Gastroesophageal sphincter (tissue), 4 donors: ENCODE results near the gene STK16. TPM values are rescaled to one million over a fixed set of nuclear protein-coding genes. Genes with fewer than 3 reads are reported as not detected.

Source experiments
- ATAC-seq: fragments of 150-250 bp; one replicate; pipeline ENCODE4 v1.9.1; 2016; ENCODE audit warnings: mild to moderate bottlenecking, moderate library complexity
- H3K27ac ChIP-seq, 4 donors: fragments of 200-600 bp; sonication (generic) in 3 of 4; 1 replicate in 3 of 4; 2 replicates in 1 of 4; pipeline ENCODE4 v1.5.1; 2016 to 2019
- H3K27me3 ChIP-seq: fragments of 200-600 bp; sonication (generic); one replicate; pipeline ENCODE4 v1.5.1; 2019
- H3K36me3 ChIP-seq, 2 donors: fragments of 200-600 bp; sonication (generic); one replicate each; pipeline ENCODE4 v1.5.1; 2019; ENCODE audit warnings: control low read depth in 1 of 2
- H3K4me1 ChIP-seq, 3 donors: fragments of 200-600 bp; sonication (generic); 1 replicate in 2 of 3; 2 replicates in 1 of 3; pipeline ENCODE4 v1.5.1; 2016 to 2019; ENCODE audit warnings: control low read depth in 2 of 3
- H3K4me3 ChIP-seq, 2 donors: fragments of 200-600 bp; sonication (generic); one replicate each; pipeline ENCODE4 v1.5.1; 2019; ENCODE audit warnings: mild to moderate bottlenecking in 1 of 2, moderate library complexity in 1 of 2
- H3K9me3 ChIP-seq, 3 donors: fragments of 200-600 bp; sonication (generic); one replicate each; pipeline ENCODE4 v1.5.1; 2017 to 2019; ENCODE audit warnings: control low read depth in 2 of 3
- EP300 ChIP-seq: sonication (generic); formaldehyde crosslinking; IDR thresholded peaks from one replicate; pipeline ENCODE4 v1.6.1; 2017; ENCODE audit warnings: antibody characterized with exemption, mild to moderate bottlenecking
- POLR2A ChIP-seq, 2 donors: fragments of 450-650 bp; IDR thresholded peaks; one replicate each; pipeline ENCODE4 v1.6.1; 2017; ENCODE audit warnings: antibody characterized with exemption in 2 of 2, mild to moderate bottlenecking in 2 of 2, moderate library complexity in 1 of 2
- POLR2AphosphoS5 ChIP-seq: sonication (generic); formaldehyde crosslinking; IDR thresholded peaks from one replicate; pipeline ENCODE4 v1.6.1; 2017; ENCODE audit warnings: antibody characterized with exemption
- WGBS, 2 donors: methylation state at CpG; one replicate each; pipeline ENCODE4 v1.1.5; 2018; ENCODE audit warnings: low coverage in 1 of 2; 5-methylcytosine and 5-hydroxymethylcytosine counted together
- small RNA-seq, 4 donors: library from RNA; depleted of rRNA; stranded (forward); fragments of <200 nt; gene quantifications; one replicate each; pipeline ENCODE3, GENCODE V24; 2016
- total RNA-seq, 4 donors: library from RNA; depleted of rRNA; stranded (reverse); fragments of >200 nt; gene quantifications; one replicate each; pipeline ENCODE4 v1.1.0, GENCODE V29; 2016
- TF ChIP-seq, protein P1 (sequence below), 4 experiments: fragments of 200-600 bp in 2 of 4; fragments of 450-650 bp in 2 of 4; sonication (generic) in 1 of 4; IDR thresholded peaks; one replicate each; pipeline ENCODE4 v1.5.1; 2017 to 2019; ENCODE audit warnings: antibody characterized with exemption in 4 of 4, mild to moderate bottlenecking in 2 of 4, moderate library complexity in 2 of 4

The STK16 gene
- total RNA-seq, 4 donors from 2014 or later = 10.2 to 14.0 (median 11.6) TPM

DNA sequence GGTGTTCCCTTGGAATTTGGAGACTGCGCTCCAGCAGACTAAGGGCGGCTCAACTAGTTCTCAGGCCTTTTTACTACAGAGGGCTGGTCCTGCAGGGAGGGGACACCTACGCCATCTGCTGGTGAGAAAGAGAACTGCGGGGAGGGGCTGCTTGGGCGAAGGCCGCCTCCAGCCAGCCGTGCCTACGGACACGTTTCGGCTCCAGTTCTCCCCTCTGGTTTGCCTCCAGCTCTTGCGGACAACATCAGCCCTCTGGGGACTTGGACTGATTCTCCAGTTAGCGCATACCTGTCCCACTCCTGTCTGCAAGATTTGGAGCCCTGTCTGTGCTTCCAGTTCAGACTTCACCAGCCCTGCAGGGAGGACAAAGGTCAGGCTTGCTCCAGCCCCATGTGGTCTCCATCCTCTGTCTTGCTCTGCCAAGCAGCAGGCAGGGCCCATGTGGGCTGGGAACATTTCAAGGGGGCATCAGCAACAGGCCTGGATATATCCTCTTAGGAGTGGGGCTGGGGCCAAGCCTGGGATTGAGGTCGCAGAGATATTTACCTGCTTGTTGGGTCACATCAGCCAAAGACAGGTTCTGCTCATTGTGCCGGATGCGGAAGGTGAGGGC, 53.6 kb downstream of the STK16 start:
- ATAC-seq = peak; percentile 71
- 0 to 67% methylated on average over 3 to 10 of the region's 15 CpGs for WGBS, 2 donors
- TF ChIP-seq, protein P1, sequence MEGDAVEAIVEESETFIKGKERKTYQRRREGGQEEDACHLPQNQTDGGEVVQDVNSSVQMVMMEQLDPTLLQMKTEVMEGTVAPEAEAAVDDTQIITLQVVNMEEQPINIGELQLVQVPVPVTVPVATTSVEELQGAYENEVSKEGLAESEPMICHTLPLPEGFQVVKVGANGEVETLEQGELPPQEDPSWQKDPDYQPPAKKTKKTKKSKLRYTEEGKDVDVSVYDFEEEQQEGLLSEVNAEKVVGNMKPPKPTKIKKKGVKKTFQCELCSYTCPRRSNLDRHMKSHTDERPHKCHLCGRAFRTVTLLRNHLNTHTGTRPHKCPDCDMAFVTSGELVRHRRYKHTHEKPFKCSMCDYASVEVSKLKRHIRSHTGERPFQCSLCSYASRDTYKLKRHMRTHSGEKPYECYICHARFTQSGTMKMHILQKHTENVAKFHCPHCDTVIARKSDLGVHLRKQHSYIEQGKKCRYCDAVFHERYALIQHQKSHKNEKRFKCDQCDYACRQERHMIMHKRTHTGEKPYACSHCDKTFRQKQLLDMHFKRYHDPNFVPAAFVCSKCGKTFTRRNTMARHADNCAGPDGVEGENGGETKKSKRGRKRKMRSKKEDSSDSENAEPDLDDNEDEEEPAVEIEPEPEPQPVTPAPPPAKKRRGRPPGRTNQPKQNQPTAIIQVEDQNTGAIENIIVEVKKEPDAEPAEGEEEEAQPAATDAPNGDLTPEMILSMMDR (IDR thresholded peaks at IDR 0.05) = peak; percentile 97 to 100 (median 99)
- no peak for TF ChIP-seq POLR2AphosphoS5

DNA sequence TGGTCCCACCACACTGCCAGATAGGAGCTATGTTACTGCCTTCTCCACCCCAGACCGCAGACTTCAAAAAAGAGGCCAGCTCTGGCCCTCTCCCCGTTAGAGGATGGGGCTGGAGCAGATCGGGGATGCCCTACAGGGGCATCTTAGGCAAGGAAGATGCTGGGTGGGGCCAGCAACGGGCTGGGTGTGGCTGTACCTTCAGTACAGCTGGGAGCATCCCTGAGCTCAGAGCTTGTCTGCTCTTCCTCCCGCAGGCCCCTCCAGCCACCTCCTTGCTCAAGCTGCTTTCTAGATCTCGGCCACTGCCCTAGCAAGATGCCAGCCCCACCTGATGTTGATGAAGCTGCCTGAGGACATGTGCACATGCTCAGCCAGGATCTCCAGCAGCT, 54.1 kb downstream of the STK16 start:
- Histone ChIP-seq H3K36me3 (no peaks in the 10 kb centered on the region), H3K27ac (no peak overlapping the region), H3K4me3 (no peak overlapping the region), H3K9me3 (no peaks in the 10 kb centered on the region), H3K27me3 (peaks cover 45% of the 10 kb centered on the region), H3K4me1 (peaks cover 0 to 17% (median 4%) of the 10 kb centered on the region in 3 donors)
- ATAC-seq = no peak
- no CpG with 5 or more reads among the region's 6 CpGs for WGBS, 2 donors
- TF ChIP-seq POLR2AphosphoS5 = no peak
- TF ChIP-seq, protein P1 (IDR thresholded peaks at IDR 0.05) = no peak
- no peak for TF ChIP-seq POLR2A (IDR thresholded peaks at IDR 0.05)
- TF ChIP-seq EP300 = no peak

More for the DNA sequence above, 53.6 kb downstream of the STK16 start:
- Histone ChIP-seq H3K36me3 (no peaks in the 10 kb centered on the region), H3K27me3 (peaks cover 43% of the 10 kb centered on the region), H3K9me3 (no peaks in the 10 kb centered on the region), H3K4me1 (peaks cover 0 to 22% (median 4%) of the 10 kb centered on the region in 3 donors), H3K27ac (no peak overlapping the region), H3K4me3 (no peak overlapping the region)

Small RNAs within 50 kb of the gene (small RNA-seq; reads per million reads assigned to genes)
- 0 to 1.4 (median 0.06) reads per million in 4 donors for gene MIR153-1

Other genes with a start within 250 kb of the STK16 start
- not detected for gene CFAP65, start 204.0 kb upstream of the STK16 start, total RNA-seq
- gene IHH, start 184.6 kb upstream of the STK16 start, total RNA-seq = under 1 TPM in 1 of 4 donors, not detected in 3; 0.23 TPM
- 10 to 100 TPM; 12.8 to 25.5 (median 17.4) TPM for gene NHEJ1, start 84.7 kb upstream of the STK16 start, total RNA-seq
- gene SLC23A3, start 75.5 kb upstream of the STK16 start, total RNA-seq = 1 to 10 TPM in 1 of 4 donors, under 1 TPM in 2, not detected in 1; 0.23 to 1.1 (median 0.27) TPM
- 10 to 100 TPM; 50.6 to 82.0 (median 66.0) TPM for gene CNPPD1, start 68.6 kb upstream of the STK16 start, total RNA-seq
- gene RETREG2, start 67.2 kb upstream of the STK16 start, total RNA-seq = 10 to 100 TPM; 49.8 to 63.7 (median 57.6) TPM
- 10 to 100 TPM; 34.7 to 44.5 (median 37.6) TPM for gene ZFAND2B, start 38.7 kb upstream of the STK16 start, total RNA-seq
- gene ABCB6, start 26.5 kb upstream of the STK16 start, total RNA-seq = 10 to 100 TPM; 11.4 to 19.6 (median 16.8) TPM
- 10 to 100 TPM; 39.8 to 82.6 (median 47.0) TPM for gene ATG9A, start 15.8 kb upstream of the STK16 start, total RNA-seq
- gene ANKZF1, start 15.7 kb upstream of the STK16 start, total RNA-seq = 10 to 100 TPM; 24.3 to 48.4 (median 25.1) TPM
- gene GLB1L, start within 50 bp of the STK16 start, total RNA-seq = 1 to 10 TPM; 5.9 to 9.7 (median 6.6) TPM
- not detected for gene TUBA4B, start 7.8 kb downstream of the STK16 start, total RNA-seq
- gene TUBA4A, start 8.4 kb downstream of the STK16 start, total RNA-seq = 10 to 100 TPM; 33.2 to 89.3 (median 56.2) TPM
- gene DNAJB2, start 33.9 kb downstream of the STK16 start, total RNA-seq = 10 to 100 TPM; 45.3 to 76.1 (median 54.9) TPM
- gene PTPRN, start 63.9 kb downstream of the STK16 start, total RNA-seq = 1 to 10 TPM in 2 of 4 donors, under 1 TPM in 1, not detected in 1; 0.58 to 3.0 (median 1.9) TPM
- not detected for gene RESP18, start 87.3 kb downstream of the STK16 start, total RNA-seq
- gene DNPEP, start 142.4 kb downstream of the STK16 start, total RNA-seq = 10 to 100 TPM; 37.8 to 76.9 (median 59.2) TPM
- gene DES, start 172.9 kb downstream of the STK16 start, total RNA-seq = over 10,000 TPM; 10,852 to 31,720 (median 15,007) TPM
- 100 to 1,000 TPM in 3 of 4 donors, 10 to 100 TPM in 1; 90.2 to 307 (median 214) TPM for gene SPEG, start 189.4 kb downstream of the STK16 start, total RNA-seq